PC-3 (cell line): ENCODE data around the gene GHITM.

Experiments used
- EZH2 ChIP-seq: fragments of 300-600 bp; sonication (generic); IDR thresholded peaks from one replicate; pipeline ENCODE4 v1.6.1; 2017; ENCODE audit warnings: antibody characterized with exemption, mild to moderate bottlenecking, low read length; ENCODE audit not compliant: unreplicated experiment
- EZH2phosphoT487 ChIP-seq: fragments of 300-600 bp; sonication (generic); IDR thresholded peaks from 2 replicates; pipeline ENCODE4 v1.6.1; 2018; ENCODE audit warnings: mild to moderate bottlenecking, antibody characterized with exemption, low read length, borderline replicate concordance
- TF ChIP-seq, protein P1 (sequence below): fragments of 300-600 bp; sonication (generic); conservative IDR thresholded peaks from 2 replicates; pipeline ENCODE4 v1.5.1; 2017; ENCODE audit warnings: antibody characterized with exemption, low read depth, mild to moderate bottlenecking, low read length

DNA sequence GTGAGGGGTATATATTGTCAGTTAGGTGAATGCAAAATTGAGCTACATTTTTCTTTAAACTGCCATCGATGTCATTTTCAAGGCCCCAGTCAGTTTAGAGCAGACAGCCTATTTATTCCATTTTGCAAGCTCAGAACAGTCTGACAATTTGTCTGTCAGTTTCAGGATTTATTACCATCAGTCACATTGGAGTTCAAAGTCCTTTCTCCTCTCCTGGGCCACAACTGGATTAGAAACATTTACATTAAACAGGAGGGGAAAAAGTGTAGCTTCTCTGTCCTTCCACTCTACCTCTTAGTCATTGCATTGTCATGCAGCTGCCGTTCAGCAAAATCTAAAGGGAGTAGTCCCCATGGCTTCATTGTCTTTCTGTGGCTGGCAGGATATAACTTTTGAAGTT lies 3.5 kb upstream of the GHITM start:
- TF ChIP-seq EZH2 (no peak), EZH2phosphoT487 (no peak)
- TF ChIP-seq, protein P1, sequence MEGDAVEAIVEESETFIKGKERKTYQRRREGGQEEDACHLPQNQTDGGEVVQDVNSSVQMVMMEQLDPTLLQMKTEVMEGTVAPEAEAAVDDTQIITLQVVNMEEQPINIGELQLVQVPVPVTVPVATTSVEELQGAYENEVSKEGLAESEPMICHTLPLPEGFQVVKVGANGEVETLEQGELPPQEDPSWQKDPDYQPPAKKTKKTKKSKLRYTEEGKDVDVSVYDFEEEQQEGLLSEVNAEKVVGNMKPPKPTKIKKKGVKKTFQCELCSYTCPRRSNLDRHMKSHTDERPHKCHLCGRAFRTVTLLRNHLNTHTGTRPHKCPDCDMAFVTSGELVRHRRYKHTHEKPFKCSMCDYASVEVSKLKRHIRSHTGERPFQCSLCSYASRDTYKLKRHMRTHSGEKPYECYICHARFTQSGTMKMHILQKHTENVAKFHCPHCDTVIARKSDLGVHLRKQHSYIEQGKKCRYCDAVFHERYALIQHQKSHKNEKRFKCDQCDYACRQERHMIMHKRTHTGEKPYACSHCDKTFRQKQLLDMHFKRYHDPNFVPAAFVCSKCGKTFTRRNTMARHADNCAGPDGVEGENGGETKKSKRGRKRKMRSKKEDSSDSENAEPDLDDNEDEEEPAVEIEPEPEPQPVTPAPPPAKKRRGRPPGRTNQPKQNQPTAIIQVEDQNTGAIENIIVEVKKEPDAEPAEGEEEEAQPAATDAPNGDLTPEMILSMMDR, result no peak
